ENCODE results near the gene JHY. TPM values are rescaled to one million over a fixed set of nuclear protein-coding genes. Genes with fewer than 3 reads are reported as not detected.

The JHY gene
- polyA plus RNA-seq, 1 of the 3 experiments (the other 2 are of a cell fraction) = 2.9 TPM

DNA sequence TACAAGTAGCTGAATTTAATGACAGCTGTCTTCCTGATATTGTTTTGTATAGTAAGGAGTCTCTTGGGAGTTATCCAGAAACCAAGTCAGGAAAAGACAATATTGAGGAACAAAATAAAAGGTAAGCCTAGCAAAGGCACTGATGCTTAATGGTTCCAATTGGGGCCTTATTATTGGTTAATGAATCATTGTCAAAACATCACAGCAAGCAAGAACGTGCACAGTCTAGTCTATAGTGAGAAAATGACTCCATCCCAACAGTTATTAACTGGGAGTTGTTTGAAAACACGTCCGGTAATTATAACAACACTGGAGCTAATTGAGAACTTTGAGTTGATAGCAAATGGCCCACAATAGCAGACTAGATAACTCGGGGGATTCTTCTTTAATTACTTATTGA is 81.4 kb downstream of the JHY start:
- CTCF ChIA-PET = no interaction called here
- no peaks in the 10 kb centered on the region for H3K27me3 ChIP-seq (ENCODE audit: insufficient read depth)
- H3K79me2 ChIP-seq (ENCODE audit: insufficient read depth) = no peaks in the 10 kb centered on the region
- POLR2A ChIA-PET = no interaction called here
- H3K27ac ChIP-seq (ENCODE audit: low read depth in 2 of 2, low read length in 1 of 2) = no peak overlapping the region
- no peak for DNase-seq
- no peak overlapping the region for H3K9ac ChIP-seq
- H3K36me3 ChIP-seq (replicated peaks in 1 of 2; ENCODE audit: control insufficient read depth in 1 of 2, insufficient read depth in 2 of 2, low read length in 1 of 2) = peaks cover 0 to 3% of the 10 kb centered on the region in 2 experiments
- no peak overlapping the region for H3K4me3 ChIP-seq (ENCODE audit: low read depth in 2 of 2, low read length in 1 of 2)
- peaks cover 6% of the 10 kb centered on the region for H3F3A ChIP-seq (replicated peaks; ENCODE audit: insufficient read depth)
- no peaks in the 10 kb centered on the region for H3K9me3 ChIP-seq
- no peaks in the 10 kb centered on the region for H3K9me2 ChIP-seq
- H4K20me1 ChIP-seq (ENCODE audit: insufficient read depth) = no peaks in the 10 kb centered on the region
- WGBS (ENCODE audit: low lambda C conversion rate) = 61% methylated on average over 4 of the region's 4 CpGs
- H3K4me2 ChIP-seq = no peak overlapping the region
- H3K4me1 ChIP-seq (ENCODE audit: control insufficient read depth in 1 of 2, insufficient read depth in 2 of 2, low read depth in 1 of 2, low read length in 1 of 2) = no peaks in the 10 kb centered on the region
- H2AFZ ChIP-seq (ENCODE audit: low read depth) = no peak overlapping the region
- TF ChIP-seq, protein P1, sequence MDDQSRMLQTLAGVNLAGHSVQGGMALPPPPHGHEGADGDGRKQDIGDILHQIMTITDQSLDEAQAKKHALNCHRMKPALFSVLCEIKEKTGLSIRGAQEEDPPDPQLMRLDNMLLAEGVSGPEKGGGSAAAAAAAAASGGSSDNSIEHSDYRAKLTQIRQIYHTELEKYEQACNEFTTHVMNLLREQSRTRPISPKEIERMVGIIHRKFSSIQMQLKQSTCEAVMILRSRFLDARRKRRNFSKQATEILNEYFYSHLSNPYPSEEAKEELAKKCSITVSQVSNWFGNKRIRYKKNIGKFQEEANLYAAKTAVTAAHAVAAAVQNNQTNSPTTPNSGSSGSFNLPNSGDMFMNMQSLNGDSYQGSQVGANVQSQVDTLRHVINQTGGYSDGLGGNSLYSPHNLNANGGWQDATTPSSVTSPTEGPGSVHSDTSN (IDR thresholded peaks at IDR 0.05) = no peak
- TF ChIP-seq FOXJ3 (CRISPR knock-in tag; IDR thresholded peaks at IDR 0.05) = no peak
- no peak for TF ChIP-seq JUND (IDR thresholded peaks at IDR 0.05)
- TF ChIP-seq EZH2phosphoT487 (IDR thresholded peaks at IDR 0.05; ENCODE audit: borderline replicate concordance, low read depth) = no peak
- no peak for TF ChIP-seq CHD2 (IDR thresholded peaks at IDR 0.05; ENCODE audit: low read length, partially characterized antibody)
- no peak for TF ChIP-seq TEAD4 (IDR thresholded peaks at IDR 0.05; ENCODE audit: borderline replicate concordance, insufficient read depth)

DNA sequence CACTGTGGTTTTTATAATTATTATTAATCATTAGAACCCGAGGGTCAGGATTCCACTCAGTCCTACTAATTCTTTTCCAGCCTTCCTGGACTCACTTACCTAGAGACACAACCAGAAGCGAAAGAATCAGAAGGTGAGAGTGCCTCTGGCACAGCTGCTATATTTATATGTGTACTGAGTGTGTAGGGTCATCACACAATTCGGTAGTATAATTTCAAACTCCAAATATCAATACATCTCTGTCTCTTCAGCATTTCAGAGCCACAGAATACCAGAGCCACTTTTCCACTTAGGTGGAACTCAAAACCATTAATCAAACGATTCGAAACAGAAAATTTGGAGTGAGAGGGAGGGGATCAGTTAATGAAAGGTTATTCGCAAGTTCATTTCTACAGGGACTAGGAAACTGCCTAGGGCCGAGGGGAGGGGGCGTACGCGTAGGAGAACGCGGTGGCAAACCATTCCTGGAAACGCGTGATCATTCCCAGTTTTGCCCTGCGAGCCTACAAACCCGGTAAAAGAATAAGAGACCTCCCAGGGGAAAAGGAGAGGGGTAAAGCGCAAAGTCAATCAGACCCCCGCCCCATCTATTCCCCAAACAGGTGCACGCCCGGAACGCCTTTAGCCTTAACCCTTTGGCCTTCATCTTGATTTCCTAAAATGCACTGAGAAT is 93.6 kb downstream of the JHY start:
- Histone ChIP-seq H3K4me1 (ENCODE audit: control insufficient read depth in 1 of 2, insufficient read depth in 2 of 2, low read depth in 1 of 2, low read length in 1 of 2) (no peaks in the 10 kb centered on the region; a peak in 1 of 4 replicates), H3K9me2 (no peaks in the 10 kb centered on the region)
- CTCF ChIA-PET = no interaction called here

More for the DNA sequence above, 93.6 kb downstream of the JHY start:
- no peak overlapping the region for H3K9ac ChIP-seq
- H4K20me1 ChIP-seq (ENCODE audit: insufficient read depth) = no peaks in the 10 kb centered on the region
- no peaks in the 10 kb centered on the region for H3K79me2 ChIP-seq (ENCODE audit: insufficient read depth)
- peaks cover 41% of the 10 kb centered on the region for H3K27me3 ChIP-seq (ENCODE audit: insufficient read depth)
- no peaks in the 10 kb centered on the region for H3K36me3 ChIP-seq (replicated peaks in 1 of 2; ENCODE audit: control insufficient read depth in 1 of 2, insufficient read depth in 2 of 2, low read length in 1 of 2)
- H3K4me2 ChIP-seq = peak overlapping the region; percentile 78
- H3K4me3 ChIP-seq (ENCODE audit: low read depth in 2 of 2, low read length in 1 of 2) = peak overlapping the region in 1 of 2 experiments; percentile 34; a peak in 1 of 4 replicates
- no peak overlapping the region for H3K27ac ChIP-seq (ENCODE audit: low read depth in 2 of 2, low read length in 1 of 2)
- no peak for DNase-seq
- POLR2A ChIA-PET = no interaction called here
- 47% methylated on average over 21 of the region's 21 CpGs for WGBS (ENCODE audit: low lambda C conversion rate)
- no peak overlapping the region for H2AFZ ChIP-seq (ENCODE audit: low read depth)
- no peaks in the 10 kb centered on the region for H3K9me3 ChIP-seq
- TF ChIP-seq RXRA (IDR thresholded peaks at IDR 0.05; ENCODE audit: borderline replicate concordance, low read depth) = no peak
- no peak for TF ChIP-seq YY1 (IDR thresholded peaks at IDR 0.05; ENCODE audit: low read depth)
- TF ChIP-seq NFIC (IDR thresholded peaks at IDR 0.05; ENCODE audit: borderline replicate concordance) = no peak
- no peak for TF ChIP-seq REST (IDR thresholded peaks at IDR 0.05; ENCODE audit: low read depth, low read length)
- TF ChIP-seq TAF1 (IDR thresholded peaks at IDR 0.05; ENCODE audit: borderline replicate concordance, low read depth, low read length) = no peak
- no peak for TF ChIP-seq FOXJ3 (CRISPR knock-in tag; IDR thresholded peaks at IDR 0.05)
- no peak for TF ChIP-seq RCOR1 (IDR thresholded peaks at IDR 0.05; ENCODE audit: low read length)
- TF ChIP-seq RFX5 (IDR thresholded peaks at IDR 0.05; ENCODE audit: low read length) = no peak
- no peak for TF ChIP-seq TCF12 (IDR thresholded peaks at IDR 0.05)
- no peak for TF ChIP-seq EZH2phosphoT487 (IDR thresholded peaks at IDR 0.05; ENCODE audit: borderline replicate concordance, low read depth)
- TF ChIP-seq MXI1 (IDR thresholded peaks at IDR 0.05; ENCODE audit: low read depth, low read length) = no peak
- no peak for TF ChIP-seq SIN3A (IDR thresholded peaks at IDR 0.05; ENCODE audit: borderline replicate concordance, low read depth, low read length)
- TF ChIP-seq, protein P2, sequence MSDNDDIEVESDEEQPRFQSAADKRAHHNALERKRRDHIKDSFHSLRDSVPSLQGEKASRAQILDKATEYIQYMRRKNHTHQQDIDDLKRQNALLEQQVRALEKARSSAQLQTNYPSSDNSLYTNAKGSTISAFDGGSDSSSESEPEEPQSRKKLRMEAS (IDR thresholded peaks at IDR 0.05; ENCODE audit: low read depth) = no peak
- no peak for TF ChIP-seq GATA2 (CRISPR knock-in tag; IDR thresholded peaks at IDR 0.05)
- TF ChIP-seq CHD2 (IDR thresholded peaks at IDR 0.05; ENCODE audit: low read length, partially characterized antibody) = no peak
- TF ChIP-seq, protein P1 (IDR thresholded peaks at IDR 0.05) = no peak
- no peak for TF ChIP-seq ELF1 (IDR thresholded peaks at IDR 0.05)
- no peaks in the 10 kb centered on the region for H3F3A ChIP-seq (replicated peaks; ENCODE audit: insufficient read depth)

Measured in SK-N-SH (cell line).